Stimulated activated CD8-positive, alpha-beta memory T cell treated with anti-CD3 and anti-CD28 coated beads, Interleukin-4, amount 100 ng/mL, for 24 hours (primary cell): ENCODE results near the gene CST11.

Experiments used
- DNase-seq: peaks from one replicate; pipeline ENCODE4 v3.0.0-alpha.2; 2020; ENCODE audit warnings: low read depth

The CST11 gene

GRCh38 chr20:23453549-23454543, 1.2 kb upstream of the CST11 start:
- no peak for DNase-seq

- no peak for DNase-seq
These were observed 654 bp downstream of the CST11 start for GRCh38 chr20:23451956-23452487.

- no peak for DNase-seq
These were observed 1.8 kb downstream of the CST11 start for GRCh38 chr20:23450877-23451276.

- DNase-seq = no peak
These were observed 3.3 kb downstream of the CST11 start for GRCh38 chr20:23449421-23449820.

- DNase-seq = no peak
These were observed 4.5 kb downstream of the CST11 start for GRCh38 chr20:23448167-23448566.

- DNase-seq = no peak
These were observed 6.2 kb downstream of the CST11 start for GRCh38 chr20:23446505-23446904.

GRCh38 chr20:23445596-23446217, 7.0 kb downstream of the CST11 start:
- no peak for DNase-seq

- no peak for DNase-seq
These were observed 7.8 kb downstream of the CST11 start for GRCh38 chr20:23444859-23445258.

GRCh38 chr20:23442436-23442835, 10.2 kb downstream of the CST11 start:
- DNase-seq = no peak

- peak; percentile 45 for DNase-seq
These were observed 10.8 kb downstream of the CST11 start for GRCh38 chr20:23441850-23442313.

GRCh38 chr20:23440004-23440403, 12.7 kb downstream of the CST11 start:
- DNase-seq = no peak

GRCh38 chr20:23438661-23439060, 14.0 kb downstream of the CST11 start:
- no peak for DNase-seq

GRCh38 chr20:23437126-23437899, 15.4 kb downstream of the CST11 start:
- no peak for DNase-seq

- DNase-seq = no peak
These were observed 16.0 kb downstream of the CST11 start for GRCh38 chr20:23436681-23437080.

- no peak for DNase-seq
These were observed 16.8 kb downstream of the CST11 start for GRCh38 chr20:23435626-23436539.

- no peak for DNase-seq
These were observed 18.0 kb downstream of the CST11 start for GRCh38 chr20:23434521-23435313.

GRCh38 chr20:23433628-23434027, 19.0 kb downstream of the CST11 start:
- no peak for DNase-seq

GRCh38 chr20:23425129-23425528, 27.5 kb downstream of the CST11 start:
- no peak for DNase-seq

GRCh38 chr20:23420943-23421931, 31.4 kb downstream of the CST11 start, which contains the start of gene NAPB:
Gene NAPB (minus strand): TSS chr20:23421488. CDS start chr20:23421402, 86 bp downstream.
- DNase-seq = peak; percentile 92
